HG03108 (cell line): Measurements from ENCODE around the gene MDFIC2.
"Not testable (repeated sequence)": the region's sequence is repeated elsewhere in the genome, so short reads cannot be mapped to it uniquely, and the experiment has no call there.

Source experiments
- ATAC-seq: cut with Tn5 transposase; IDR thresholded peaks from one replicate; pipeline ENCODE4 v1.9.1; 2021; ENCODE audit warnings: moderate library complexity; ENCODE audit not compliant: unreplicated experiment

MDFIC2 gene

DNA sequence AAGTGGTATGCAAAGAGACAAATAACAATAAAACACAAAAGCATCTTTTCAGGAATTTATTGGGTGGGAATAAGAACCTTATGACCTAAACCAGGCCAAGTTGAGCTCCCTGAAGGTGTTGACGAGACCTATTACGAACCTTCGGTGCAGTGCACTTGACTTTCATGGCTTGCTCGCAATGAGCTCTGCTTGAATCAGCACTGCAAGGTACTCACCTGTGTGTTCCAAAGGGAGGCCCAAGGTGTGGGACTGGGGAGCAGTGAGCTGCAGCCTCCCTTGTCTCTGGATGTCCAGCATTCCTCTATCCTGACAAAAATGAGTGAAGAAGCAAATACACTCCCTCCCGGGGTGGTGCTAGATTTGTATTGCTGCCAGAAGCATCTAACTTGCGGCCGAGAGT lies at the start of gene MDFIC2:
TSS of gene MDFIC2 (minus strand) at position 303 of the 400 bp plus-strand sequence. CDS start 665 bp downstream, outside the sequence.
- ATAC-seq = no peak

DNA sequence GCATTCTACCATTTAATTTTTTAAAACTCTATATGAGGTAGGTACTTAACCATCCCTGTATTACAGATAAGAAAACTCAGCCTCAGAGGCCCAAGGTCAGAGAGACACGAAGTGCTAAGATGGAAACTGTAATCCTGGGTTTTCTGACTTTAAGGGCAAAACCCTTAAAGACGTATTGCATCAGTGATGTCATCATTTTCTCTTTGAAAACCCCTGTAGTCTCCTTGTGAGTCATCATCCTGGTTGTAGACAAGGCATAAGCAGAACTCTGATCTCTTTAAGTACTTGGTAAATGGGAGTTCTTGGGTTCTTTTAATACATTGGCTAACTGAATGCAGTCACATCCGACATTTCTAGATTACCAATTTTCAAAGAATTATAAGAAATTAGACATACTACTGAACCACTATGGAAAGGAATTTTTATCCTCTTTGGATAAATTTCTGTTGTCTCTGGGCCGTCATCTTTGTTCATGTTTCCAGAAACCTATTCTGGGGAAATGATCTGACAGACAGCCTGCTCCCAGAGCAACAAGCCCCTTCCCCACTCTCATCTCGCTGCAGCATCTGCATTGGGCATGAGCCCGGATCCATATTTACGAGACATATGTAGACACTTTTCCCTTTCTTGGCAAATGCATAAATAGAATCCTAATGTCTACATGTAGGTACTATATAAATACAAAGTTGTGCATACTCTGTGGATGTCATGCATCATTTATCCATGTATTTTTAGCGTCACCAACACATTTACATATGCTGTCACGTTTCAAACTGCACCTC lies 48.7 kb upstream of the MDFIC2 start:
- ATAC-seq = peak; percentile 68

DNA sequence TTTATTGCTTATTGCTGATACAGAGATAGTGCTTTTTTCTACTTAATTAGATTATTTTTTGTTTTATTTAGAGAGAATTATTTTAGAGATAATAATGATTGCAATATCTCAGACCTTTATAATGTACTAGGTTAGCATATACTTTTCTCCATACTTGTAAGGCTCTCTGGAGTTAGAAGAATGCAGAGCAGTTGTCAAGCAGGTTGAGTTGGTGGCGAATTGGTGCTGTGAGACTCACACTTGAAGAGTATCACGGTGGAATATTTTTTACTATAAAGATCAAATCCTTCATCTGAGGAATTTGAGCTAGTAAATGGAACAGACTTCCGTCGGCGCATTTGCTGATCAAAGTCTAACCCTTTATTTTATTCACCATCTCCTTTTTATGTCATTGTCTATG lies 47.3 kb upstream of the MDFIC2 start:
- no peak for ATAC-seq

DNA sequence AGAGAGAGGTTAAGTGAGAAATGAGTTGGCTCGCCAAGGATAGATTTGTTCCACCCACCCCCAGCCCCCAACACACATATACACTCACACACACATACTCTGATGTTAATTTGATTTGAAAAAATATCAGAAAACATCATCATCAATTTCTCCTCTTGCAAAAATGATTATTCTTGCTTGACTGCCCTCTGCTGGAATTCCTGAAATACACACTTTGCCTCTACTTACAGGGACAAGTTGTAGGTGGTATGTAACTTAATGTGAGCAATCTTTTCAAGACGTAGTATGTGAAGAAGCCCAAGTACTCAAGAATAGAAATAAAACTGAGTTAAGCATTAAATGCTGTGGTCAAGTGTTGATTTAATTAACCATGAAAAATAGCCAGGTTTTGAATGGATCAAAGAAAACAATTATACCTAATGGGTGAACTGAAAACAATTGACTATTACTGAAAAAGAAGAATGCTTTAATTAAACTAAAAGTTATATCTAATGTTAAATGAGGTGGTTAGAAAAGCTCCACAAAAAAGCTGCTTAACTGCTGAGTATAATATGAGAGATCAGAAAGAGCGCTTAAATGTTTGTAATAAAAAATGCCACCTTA lies 46.6 kb upstream of the MDFIC2 start:
- ATAC-seq = no peak

DNA sequence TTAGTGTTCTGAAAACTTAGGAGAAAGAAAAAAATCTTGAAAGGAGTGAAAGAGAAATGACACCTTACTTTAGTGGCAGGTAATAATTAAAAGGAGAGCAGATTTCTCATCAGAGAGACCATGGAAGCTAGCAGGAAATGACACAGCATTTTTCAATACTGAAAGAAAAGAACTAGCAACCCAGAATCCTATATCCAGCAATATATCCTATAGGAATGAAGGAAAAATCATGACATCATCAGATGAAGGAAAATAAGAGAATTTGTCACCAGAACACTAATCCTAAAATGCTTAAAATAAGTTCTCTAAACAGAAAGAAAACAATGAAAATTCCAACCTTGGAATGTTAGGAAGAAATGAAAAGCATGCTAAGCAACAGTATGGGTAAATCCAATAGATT lies 39.8 kb upstream of the MDFIC2 start:
- ATAC-seq = no peak

DNA sequence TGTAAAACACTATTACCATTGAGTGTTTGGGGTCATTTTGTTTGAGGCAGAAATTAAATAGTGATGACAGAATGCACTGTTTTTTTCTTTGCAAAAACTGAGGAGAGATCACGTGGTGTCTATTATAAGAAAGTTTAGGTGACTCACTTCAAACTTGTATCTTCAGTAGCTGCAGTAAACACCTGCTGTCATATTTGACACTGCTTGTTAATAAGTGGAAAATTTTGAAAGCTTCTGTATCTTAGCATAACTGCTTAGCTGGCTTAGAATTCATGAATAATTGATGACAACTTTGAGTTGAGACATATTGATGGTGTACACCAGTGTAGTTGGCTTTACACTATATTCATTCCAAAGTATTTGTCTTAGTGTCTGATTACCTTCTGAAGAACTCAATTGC lies 29.7 kb upstream of the MDFIC2 start:
- ATAC-seq = no peak

DNA sequence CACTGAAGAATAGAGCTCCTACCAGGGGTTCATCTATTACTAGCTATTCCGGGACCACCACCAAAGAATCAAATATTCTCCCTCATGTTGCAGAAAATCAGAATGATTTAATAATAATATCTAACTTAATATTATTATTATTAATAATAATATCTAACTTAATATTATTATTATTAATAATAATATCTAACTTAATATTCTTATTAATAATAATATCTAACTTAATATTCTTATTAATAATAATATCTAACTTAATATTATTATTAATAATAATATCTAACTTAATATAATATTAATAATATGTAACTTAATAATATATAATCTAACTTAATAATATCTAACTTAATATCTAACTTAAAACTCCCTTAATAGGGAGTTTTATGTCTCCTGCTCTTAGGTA lies 24.4 kb upstream of the MDFIC2 start:
- ATAC-seq = not testable (repeated sequence)

DNA sequence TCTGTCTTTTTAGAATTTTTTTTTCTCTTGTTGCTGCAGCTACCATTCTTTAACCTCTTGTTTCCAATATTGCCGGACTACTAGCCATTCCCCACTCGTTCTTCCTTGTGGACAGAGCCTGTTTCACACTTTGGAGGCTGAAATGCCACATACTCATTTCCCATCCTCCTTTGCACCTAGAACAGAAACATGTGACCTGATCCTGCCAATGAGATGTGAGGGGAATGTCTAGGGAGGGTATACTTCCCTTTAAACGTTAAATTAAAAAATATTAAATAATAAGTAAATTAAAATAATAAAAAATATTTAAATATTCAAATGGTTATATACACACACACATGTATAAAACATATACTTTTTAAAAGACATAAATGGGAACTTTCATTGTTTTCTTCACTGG lies 20.6 kb upstream of the MDFIC2 start:
- no peak for ATAC-seq

DNA sequence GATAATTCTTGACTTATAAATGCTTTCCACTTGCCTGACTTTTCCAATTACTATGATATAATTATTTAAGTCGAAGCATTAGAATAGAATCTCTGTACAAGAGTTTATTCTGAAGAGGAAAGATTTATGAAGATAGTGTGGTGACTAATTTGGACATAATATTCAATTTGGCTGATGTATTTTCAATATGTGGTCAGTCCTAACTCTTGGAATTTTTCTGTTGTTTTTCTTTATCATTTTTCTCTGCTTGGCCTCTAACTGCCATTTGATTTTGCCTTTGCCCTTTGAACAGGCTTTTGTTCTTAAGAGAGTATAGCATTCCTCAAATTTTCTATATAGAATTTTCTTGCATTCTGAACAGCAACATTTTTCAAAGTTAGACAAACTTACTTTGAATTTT lies 2.6 kb upstream of the MDFIC2 start:
- no peak for ATAC-seq

DNA sequence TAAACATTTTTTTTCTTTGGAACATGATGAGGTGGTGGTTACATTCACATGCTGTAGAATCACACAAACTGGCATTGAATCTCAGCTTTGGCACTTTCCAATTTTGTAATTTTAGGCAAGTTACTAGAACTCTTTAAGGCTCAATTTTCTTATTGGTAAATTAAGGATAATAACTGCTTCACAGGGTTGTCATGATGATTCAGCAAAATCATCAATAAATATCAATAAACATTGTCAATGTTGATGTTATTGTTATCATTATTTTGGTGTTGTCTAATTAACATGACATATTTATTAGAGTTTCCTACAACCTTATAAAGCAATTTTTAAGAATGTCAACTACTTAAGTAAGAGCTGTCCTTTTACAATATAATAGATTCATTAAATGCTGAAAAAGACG lies 1.6 kb downstream of the MDFIC2 start:
- ATAC-seq = no peak

DNA sequence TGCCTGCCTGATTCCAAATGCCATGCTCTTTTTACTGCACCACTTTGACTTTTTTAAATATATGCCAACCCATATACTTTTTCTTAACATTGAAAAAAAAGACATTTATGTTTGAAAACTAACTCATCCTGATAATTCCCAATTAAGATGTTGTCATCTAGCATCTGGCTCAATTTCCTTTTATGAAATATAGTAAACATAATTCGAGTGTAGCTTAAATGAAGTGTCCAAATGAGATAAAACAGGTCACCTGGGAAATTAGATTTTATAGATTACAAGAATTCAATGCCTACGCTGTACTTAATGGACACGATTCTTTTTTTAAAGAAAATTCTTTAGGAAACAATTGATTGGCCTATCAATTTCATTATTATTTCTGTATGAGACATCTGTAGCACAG lies 2.8 kb downstream of the MDFIC2 start:
- ATAC-seq = no peak

DNA sequence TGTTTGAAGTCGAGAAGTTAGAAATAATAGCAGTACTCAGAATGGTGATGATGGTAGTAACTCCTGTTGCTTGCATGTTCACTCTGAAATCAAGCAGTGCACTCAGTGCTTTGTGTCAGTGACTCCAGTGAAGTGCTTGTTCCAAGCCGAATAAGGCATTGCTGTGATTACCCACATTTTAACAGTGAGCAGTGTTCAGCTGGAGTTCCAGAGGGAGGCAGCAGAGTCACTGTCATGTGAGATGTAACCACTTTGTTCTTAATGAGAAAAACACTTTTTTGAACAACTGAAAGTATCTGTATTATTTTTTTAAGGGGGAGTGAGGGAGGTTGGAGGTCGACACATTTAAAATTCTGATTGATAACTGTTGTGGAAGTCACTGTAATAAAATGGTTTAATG lies 3.7 kb downstream of the MDFIC2 start:
- ATAC-seq = no peak

DNA sequence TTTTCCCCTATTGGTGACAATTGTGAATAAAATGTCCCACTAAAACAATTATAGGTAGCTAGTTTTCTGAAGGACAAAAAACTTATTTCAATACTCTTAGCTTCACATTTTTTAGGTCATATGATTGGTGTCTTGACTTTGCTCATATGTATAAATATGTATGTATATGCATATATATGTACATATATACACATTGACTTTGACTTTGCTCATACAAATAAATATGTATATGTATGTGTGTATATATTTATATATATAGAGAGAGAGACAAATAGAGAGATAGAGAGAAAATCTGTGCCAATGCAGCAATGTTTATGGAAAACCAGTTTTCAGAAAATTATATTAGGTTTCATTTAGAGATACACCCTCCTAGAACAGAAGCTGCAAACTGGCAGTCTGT lies 5.7 kb downstream of the MDFIC2 start:
- ATAC-seq = no peak

DNA sequence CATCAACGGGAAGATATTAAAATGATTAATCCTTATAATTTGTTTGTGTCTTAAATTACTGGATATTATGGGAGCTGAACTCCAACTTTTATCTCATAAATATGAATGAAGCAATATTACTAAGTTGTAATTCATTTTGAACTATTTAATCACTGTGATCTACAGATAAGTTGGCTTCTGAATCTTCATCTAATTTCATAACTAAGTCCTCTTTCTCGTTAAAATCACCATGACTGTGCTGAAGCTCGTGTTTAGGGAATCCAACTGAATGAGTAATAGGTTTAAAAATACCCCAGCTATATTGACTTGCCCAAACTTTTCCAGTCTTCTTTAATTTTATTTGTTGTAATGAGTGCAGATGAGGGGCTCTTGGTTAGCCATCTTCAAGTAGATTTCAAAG lies 14.1 kb downstream of the MDFIC2 start:
- ATAC-seq = no peak

DNA sequence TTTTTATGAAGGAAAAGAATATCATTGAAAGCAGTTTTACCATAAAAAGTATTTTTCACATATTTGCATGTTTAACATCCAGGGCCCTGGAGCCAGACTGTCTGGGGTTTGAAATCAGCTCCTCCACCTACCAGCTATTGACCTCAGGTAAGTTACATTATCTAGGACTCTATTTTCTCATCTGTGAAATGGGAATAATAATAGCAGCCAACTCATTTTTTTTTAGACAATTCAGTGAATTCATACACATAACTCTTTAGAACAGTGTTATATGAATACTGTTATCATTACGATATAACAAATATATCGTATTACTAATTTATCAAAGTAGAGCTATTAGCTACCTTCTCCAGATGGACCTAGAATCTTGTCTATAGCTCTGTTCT lies 21.3 kb downstream of the MDFIC2 start:
- ATAC-seq = no peak

DNA sequence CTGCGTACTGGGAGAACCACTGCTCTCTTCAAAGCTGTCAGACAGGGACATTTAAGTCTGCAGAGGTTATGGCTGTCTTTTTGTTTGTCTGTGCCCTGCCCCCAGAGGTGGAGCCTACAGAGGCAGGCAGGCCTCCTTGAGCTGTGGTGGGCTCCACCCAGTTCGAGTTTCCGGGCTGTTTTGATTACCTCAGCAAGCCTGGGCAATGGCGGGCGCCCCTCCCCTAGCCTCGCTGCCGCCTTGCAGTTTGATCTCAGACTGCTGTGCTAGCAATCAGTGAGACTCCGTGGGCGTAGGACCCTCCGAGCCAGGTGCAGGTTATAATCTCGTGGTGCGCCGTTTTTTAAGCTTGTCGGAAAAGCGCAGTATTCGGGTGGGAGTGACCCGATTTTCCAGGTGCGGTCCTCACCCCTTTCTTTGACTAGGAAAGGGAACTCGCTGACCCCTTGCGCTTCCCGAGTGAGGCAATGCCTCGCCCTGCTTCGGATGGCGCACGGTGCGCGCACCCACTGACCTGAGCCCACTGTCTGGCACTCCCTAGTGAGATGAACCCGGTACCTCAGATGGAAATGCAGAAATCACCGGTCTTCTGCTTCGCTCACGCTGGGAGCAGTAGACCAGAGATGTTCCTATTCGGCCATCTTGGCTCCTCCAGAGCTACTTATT lies 21.9 kb downstream of the MDFIC2 start:
- ATAC-seq = not testable (repeated sequence)

DNA sequence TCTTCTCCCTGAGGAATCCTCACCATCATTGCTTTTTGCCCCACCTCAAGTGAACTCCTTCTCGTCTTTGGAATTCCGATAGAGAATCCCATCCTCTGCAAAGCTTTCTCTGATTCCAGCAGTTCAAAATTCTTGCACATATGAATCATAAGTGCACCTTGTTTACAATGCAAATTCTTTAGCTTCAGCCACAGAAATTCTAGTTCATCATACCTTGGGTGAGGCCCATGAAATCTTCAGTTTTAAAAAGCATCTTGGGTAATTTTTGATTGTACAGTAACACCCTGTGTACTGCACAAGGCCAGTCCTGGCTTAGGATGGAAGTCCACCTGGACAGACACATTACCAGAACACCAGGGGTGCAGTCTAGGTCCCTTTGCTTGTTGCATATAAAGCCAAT lies 30.8 kb downstream of the MDFIC2 start:
- ATAC-seq = no peak

DNA sequence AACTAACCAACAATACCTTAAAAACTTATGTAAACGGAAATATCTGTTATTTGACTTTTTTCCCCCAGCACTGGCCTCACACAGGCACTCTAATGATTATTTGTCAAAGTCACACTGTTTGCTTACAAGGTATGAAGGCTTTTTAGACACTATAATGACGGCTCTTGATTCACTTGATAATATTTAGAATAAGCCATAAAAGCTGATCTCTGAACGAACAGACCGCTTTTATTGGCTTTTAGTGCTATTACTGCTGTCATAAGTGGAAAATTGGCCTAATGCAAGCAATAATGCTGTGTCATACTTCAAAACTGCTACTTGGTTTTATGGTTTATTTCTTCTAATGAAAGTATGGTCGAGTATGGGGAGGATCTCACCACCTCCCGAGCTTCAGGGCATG lies 35.1 kb downstream of the MDFIC2 start:
- ATAC-seq = no peak

DNA sequence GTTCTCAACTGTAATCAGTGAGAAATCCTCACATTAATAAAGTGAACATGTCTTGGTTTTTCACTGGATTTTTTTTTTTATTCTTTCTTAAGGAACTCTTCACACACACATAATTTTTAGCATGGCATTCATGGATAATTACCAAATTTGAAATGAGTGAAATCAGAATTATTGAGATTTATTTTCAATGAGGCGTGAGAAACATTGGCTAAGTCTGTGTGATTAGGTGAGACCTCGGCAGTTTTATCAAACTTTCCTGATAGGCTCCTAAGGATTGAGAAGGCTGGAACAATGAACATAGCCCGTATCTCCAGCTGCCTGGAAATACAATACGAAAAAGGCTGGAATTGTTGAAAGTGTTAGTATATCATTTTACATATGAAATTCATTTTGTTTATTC lies 35.5 kb downstream of the MDFIC2 start:
- no peak for ATAC-seq

DNA sequence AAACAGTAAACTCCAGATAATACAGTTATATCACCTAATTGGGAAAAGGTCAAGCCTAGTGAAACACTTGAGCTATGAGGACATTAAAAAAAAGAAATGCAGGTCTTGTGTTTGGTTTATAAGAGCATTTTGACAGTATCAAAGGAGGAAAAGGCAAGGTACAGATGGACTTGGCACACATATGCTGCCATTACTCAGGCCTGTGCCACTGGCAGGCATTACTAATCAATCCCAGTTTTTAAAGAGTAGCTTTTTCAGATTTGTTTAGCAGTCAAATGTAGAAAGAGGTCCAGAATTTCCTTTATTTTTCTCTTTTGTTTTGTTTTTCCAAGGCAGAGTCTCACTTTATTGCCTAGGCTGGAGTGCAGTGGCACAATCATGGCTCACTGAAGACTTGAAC lies 38.9 kb downstream of the MDFIC2 start:
- ATAC-seq = no peak

DNA sequence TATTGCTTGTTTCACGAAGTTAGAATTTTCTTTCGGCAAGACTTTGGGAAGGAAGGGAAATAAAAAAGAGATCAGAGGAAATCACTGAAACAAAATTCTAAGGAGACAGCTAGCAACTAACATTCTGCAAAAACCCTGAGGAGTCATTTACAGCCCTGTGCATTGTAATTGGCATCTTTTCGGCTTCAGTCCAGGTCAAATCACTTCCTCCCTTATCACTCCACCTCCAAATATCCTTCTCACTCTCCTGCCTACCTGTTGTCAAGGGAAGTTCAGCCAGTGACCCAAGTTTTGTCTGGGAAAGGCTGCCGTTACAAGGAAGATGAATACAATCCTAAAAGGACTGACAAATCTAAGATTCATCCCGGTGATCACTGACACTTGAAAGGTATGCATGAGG lies 39.6 kb downstream of the MDFIC2 start:
- ATAC-seq = no peak

DNA sequence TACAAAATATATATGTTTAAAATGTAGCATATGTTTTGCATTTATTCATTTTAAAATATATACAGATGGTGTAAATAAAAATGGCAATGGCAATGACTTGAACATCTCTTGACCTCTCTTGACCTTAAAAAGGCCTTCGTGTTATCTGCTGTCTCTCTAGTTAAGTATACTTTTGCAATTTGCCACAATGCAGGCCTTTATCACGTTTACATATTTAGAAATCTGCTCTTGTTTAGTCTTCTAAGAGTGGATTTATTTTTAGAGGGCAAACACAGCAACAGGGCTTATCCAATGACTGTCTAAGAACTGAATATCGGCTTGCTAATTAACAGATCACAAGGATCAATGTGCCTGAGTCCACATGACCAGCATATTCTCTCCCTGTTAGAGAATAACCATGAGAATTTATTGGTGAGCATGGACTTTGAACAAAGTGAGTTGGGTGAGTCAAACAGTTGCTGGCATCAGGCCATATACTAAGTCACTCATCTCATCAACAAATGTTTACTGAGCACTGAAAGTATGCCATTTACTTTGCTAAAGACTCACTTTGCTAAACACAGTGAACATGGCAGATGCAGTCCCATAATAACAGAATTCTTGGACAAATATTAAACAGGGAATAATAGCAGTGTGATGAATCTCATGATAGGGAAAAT lies 48.2 kb downstream of the MDFIC2 start:
- no peak for ATAC-seq
